Smooth muscle cell (in vitro differentiated cells): Measurements from ENCODE around the gene MLLT1. TPM values are rescaled to one million over a fixed set of nuclear protein-coding genes. Genes with fewer than 3 reads are reported as not detected.

ENCODE experiments used
- DNase-seq: peaks from one replicate; lab custom pipeline; 2025; ENCODE audit not compliant: unreplicated experiment; lab: John Stamatoyannopoulos, UW
- H2AFZ ChIP-seq: fragments of 200-600 bp; sonication (generic); 2 replicates; pipeline ENCODE4 v1.6.0; 2016; ENCODE audit warnings: antibody characterized with exemption, low read depth, mild to moderate bottlenecking
- H3F3A ChIP-seq: fragments of 200-600 bp; sonication (generic); 2 replicates; pipeline ENCODE4 v1.6.0; 2017; ENCODE audit warnings: antibody characterized with exemption, low read depth
- H3K27ac ChIP-seq: fragments of 200-600 bp; sonication (generic); 2 replicates; pipeline ENCODE4 v1.5.1; 2016; ENCODE audit warnings: low read depth, mild to moderate bottlenecking
- H3K27me3 ChIP-seq: fragments of 200-600 bp; sonication (generic); 2 replicates; pipeline ENCODE4 v1.6.1; 2016; ENCODE audit warnings: low read depth, mild to moderate bottlenecking
- H3K36me3 ChIP-seq: fragments of 200-600 bp; sonication (generic); 2 replicates; pipeline ENCODE4 v1.5.1; 2016; ENCODE audit warnings: low read depth
- H3K4me1 ChIP-seq: fragments of 200-600 bp; sonication (generic); 2 replicates; pipeline ENCODE4 v1.5.1; 2016; ENCODE audit warnings: low read depth
- H3K4me2 ChIP-seq: fragments of 200-600 bp; sonication (generic); 2 replicates; pipeline ENCODE4 v1.6.0; 2016; ENCODE audit warnings: mild to moderate bottlenecking
- H3K4me3 ChIP-seq: fragments of 200-600 bp; sonication (generic); 2 replicates; pipeline ENCODE4 v1.5.1; 2016; ENCODE audit warnings: mild to moderate bottlenecking
- H3K79me2 ChIP-seq: fragments of 200-600 bp; sonication (generic); 2 replicates; pipeline ENCODE4 v1.6.0; 2016; ENCODE audit warnings: low read depth, mild to moderate bottlenecking
- H3K9ac ChIP-seq: fragments of 200-600 bp; sonication (generic); 2 replicates; pipeline ENCODE4 v1.6.0; 2016; ENCODE audit warnings: low read depth
- H3K9me3 ChIP-seq: fragments of 200-600 bp; sonication (generic); replicated peaks from 2 replicates; pipeline ENCODE4 v1.5.1; 2016; ENCODE audit warnings: low read depth
- H4K20me1 ChIP-seq: fragments of 200-600 bp; sonication (generic); 2 replicates; pipeline ENCODE4 v1.6.0; 2016; ENCODE audit warnings: low read depth
- WGBS: methylation state at CpG from one replicate; pipeline ENCODE4 v1.1.7; 2016; ENCODE audit warnings: low lambda C conversion rate; 5-methylcytosine and 5-hydroxymethylcytosine counted together
- polyA plus RNA-seq: library from polyadenylated mRNA; unstranded; fragments of >200 nt; fragmentation: Nextera tagmentation; extraction: Ambion mirVana; gene quantifications from 2 replicates; pipeline ENCODE4 v1.2.1, GENCODE V29; 2016
- total RNA-seq: library from RNA; depleted of rRNA; stranded (reverse); fragments of >200 nt; gene quantifications from 2 replicates; pipeline ENCODE4 v1.2.3, GENCODE V29; 2014
- TF ChIP-seq, protein P1 (sequence below): fragments of 200-600 bp; sonication (generic); IDR thresholded peaks from 2 replicates; pipeline ENCODE4 v1.5.1; 2017; ENCODE audit warnings: borderline replicate concordance, mild to moderate bottlenecking, antibody characterized with exemption; ENCODE audit not compliant: insufficient read depth, poor library complexity, severe bottlenecking

Gene MLLT1
- total and polyA plus RNA-seq, 2 experiments from 2014 or later: 18.8 to 27.3 TPM

DNA sequence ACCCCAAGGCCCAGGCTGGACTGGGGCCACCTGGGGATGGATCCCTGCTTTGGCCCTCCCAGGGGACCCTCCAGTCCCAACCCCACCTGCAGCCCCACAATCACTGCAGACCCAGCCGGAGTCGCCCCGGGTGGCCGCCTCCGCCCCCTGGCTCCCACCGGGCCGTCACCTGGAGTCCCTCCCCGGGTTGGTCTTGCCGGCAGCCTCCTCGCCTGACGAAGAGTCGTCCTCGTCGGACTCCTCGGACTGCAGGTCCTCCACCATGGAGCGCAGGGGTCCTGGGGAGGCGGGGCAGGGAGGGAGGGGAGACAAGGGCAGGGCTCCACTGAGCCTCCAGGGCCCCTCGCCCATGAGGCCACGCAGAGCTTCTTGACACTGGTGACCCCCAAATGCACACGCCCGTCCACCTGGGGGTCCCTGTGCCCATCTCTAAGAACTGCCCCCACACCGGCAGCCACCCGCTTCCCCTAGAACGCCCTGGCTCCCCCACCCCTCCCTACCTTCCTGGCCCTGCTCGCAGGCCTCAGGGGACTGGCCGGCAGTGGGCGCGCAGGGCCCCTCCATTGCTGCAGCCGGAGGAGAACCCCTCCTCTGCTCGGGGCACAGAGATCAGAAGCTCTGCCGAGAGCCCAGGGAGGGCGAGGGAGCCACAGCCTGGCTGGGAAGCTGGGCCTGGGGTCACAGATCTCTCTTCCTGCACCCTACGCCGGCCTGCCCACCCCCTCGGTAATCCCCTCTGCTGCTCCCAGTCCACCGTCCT lies 63.4 kb downstream of the MLLT1 start:
- TF ChIP-seq, protein P1, sequence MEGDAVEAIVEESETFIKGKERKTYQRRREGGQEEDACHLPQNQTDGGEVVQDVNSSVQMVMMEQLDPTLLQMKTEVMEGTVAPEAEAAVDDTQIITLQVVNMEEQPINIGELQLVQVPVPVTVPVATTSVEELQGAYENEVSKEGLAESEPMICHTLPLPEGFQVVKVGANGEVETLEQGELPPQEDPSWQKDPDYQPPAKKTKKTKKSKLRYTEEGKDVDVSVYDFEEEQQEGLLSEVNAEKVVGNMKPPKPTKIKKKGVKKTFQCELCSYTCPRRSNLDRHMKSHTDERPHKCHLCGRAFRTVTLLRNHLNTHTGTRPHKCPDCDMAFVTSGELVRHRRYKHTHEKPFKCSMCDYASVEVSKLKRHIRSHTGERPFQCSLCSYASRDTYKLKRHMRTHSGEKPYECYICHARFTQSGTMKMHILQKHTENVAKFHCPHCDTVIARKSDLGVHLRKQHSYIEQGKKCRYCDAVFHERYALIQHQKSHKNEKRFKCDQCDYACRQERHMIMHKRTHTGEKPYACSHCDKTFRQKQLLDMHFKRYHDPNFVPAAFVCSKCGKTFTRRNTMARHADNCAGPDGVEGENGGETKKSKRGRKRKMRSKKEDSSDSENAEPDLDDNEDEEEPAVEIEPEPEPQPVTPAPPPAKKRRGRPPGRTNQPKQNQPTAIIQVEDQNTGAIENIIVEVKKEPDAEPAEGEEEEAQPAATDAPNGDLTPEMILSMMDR: no peak
- H3K4me2 ChIP-seq: no peak overlapping the region
- no peak overlapping the region for H2AFZ ChIP-seq
- no peaks in the 10 kb centered on the region for H3K27me3 ChIP-seq
- H3K9ac ChIP-seq: peak overlapping the region; percentile 51
- WGBS: 93% methylated on average over 22 of the region's 36 CpGs
- H3K4me1 ChIP-seq: peaks cover 14% of the 10 kb centered on the region
- H3K36me3 ChIP-seq: no peaks in the 10 kb centered on the region
- H3K79me2 ChIP-seq: no peaks in the 10 kb centered on the region
- no peaks in the 10 kb centered on the region for H3F3A ChIP-seq
- peak overlapping the region; percentile 44 for H3K27ac ChIP-seq
- peaks cover 26% of the 10 kb centered on the region for H4K20me1 ChIP-seq
- no peak overlapping the region for H3K4me3 ChIP-seq
- no peaks in the 10 kb centered on the region for H3K9me3 ChIP-seq
- DNase-seq: no peak

DNA sequence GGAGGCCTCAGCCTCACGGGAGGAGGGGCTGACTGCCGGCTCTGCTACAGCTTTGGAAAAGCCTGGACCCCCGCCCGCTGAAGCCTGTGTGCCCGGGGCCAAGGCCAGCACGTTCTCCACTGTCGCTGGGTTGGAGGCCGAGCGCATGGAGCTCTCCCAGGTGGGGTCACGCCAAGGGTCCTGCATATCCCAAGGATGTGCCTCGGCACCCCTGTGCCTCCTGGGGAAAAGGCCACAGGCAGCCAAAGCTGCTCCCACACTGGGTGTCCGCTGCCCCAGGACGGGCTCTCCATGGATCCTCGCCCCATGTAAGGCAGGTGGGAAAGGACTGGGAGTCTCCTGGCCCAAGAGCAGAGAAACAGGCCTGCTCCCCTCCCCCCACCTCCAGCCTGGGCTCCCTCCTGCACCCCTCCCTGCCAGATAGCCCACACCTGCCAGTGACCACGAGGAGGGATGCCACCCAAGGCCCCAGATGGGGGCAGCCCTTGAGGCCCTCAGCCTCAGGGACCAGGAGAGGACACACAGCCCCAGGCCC lies 64.0 kb downstream of the MLLT1 start:
- no peak overlapping the region for H2AFZ ChIP-seq
- no peaks in the 10 kb centered on the region for H3F3A ChIP-seq
- no peak overlapping the region for H3K27ac ChIP-seq
- H3K4me2 ChIP-seq: no peak overlapping the region
- WGBS: 97% methylated on average over 14 of the region's 15 CpGs
- H3K4me3 ChIP-seq: no peak overlapping the region
- H3K9ac ChIP-seq: no peak overlapping the region
- TF ChIP-seq, protein P1: no peak
- H3K9me3 ChIP-seq: no peaks in the 10 kb centered on the region
- no peaks in the 10 kb centered on the region for H3K79me2 ChIP-seq
- H3K36me3 ChIP-seq: no peaks in the 10 kb centered on the region
- H4K20me1 ChIP-seq: peaks cover 25% of the 10 kb centered on the region
- no peak for DNase-seq
- H3K4me1 ChIP-seq: peaks cover 14% of the 10 kb centered on the region
- no peaks in the 10 kb centered on the region for H3K27me3 ChIP-seq

DNA sequence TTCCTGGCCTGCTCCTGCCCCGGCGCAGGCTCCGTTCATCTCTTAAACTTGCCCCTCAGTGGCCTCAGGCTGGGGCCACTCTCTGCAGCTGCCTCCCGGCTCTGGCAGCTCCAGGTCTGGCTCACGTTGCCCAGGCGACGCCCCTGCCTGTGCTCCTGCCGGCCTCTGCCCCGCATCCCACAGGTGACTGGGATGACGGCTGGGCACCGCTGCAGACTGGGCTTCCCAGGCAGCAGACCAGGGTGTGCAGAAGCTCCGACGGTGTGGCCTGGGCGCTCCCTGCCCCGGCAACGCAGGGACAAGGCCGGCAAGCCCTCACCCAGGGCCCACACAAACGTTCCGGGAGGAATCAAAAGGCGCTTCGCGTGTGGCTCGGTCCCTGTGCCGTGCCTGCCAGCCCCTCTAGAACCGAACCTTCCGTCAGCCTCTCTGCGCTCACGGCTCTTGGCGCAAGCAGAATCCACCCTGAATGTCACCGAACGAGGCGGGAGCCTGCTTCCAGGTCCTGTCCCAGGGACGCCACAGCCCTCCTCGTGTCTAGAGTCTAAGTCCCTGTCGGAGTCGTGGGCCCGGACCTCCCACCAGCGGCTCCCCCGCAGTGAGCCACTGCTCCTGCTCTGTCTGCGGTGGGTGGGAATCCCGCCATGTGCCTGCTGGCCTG lies 64.8 kb downstream of the MLLT1 start:
- no peak overlapping the region for H3K4me3 ChIP-seq
- no peak overlapping the region for H2AFZ ChIP-seq
- peaks cover 14% of the 10 kb centered on the region for H3K4me1 ChIP-seq
- peaks cover 24% of the 10 kb centered on the region for H4K20me1 ChIP-seq
- TF ChIP-seq, protein P1: no peak
- no peak overlapping the region for H3K27ac ChIP-seq
- 97% methylated on average over 39 of the region's 41 CpGs for WGBS
- no peaks in the 10 kb centered on the region for H3K36me3 ChIP-seq
- DNase-seq: no peak
- H3K9me3 ChIP-seq: no peaks in the 10 kb centered on the region
- H3K79me2 ChIP-seq: no peaks in the 10 kb centered on the region
- no peak overlapping the region for H3K9ac ChIP-seq
- no peak overlapping the region for H3K4me2 ChIP-seq
- H3K27me3 ChIP-seq: no peaks in the 10 kb centered on the region
- no peaks in the 10 kb centered on the region for H3F3A ChIP-seq
